Tibial nerve (tissue), 3 donors: ENCODE measurements around the gene TRAP1.

Experiments used
- POLR2A ChIP-seq, 2 donors: fragments of 450-650 bp; IDR thresholded peaks; one replicate each; pipeline ENCODE4 v1.6.1; 2017; ENCODE audit warnings: antibody characterized with exemption in 2 of 2, mild to moderate bottlenecking in 2 of 2, moderate library complexity in 2 of 2
- TF ChIP-seq, protein P1 (sequence below), 5 experiments: fragments of 200-600 bp in 3 of 5; fragments of 450-650 bp in 2 of 5; sonication (generic) in 3 of 5; IDR thresholded peaks; one replicate each; pipeline ENCODE4 v1.5.1; 2016 to 2019; ENCODE audit warnings: antibody characterized with exemption in 5 of 5, mild to moderate bottlenecking in 3 of 5, moderate library complexity in 2 of 5

DNA sequence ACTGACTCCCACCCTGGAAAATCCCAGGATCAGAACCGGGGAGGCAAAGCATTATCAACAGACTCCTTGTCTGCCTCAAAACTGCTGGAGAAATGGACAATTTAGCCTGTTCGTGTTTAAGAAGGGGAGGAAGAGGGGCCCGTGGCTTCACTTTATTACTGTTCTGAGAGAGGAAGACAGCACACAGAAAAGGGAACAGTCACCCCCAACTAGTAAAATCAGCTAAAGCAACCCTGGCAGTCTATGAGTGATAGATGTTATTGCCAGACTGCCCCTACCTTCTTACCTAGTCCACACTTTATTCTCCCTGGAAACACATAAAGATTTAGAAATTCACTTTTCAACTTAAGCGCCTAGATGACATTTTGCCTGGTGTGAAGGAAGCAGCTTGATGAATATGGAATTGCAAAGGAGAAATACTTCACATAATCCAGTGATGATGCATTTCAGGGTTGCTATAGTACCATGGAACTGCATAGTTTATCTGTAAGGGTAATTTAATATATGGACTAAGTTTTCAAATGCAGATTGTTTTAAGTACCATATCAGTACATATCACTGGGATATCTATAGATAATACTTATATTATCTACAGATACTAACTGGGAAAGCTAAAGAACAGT, 36.9 kb upstream of the TRAP1 start:
- TF ChIP-seq, protein P1, sequence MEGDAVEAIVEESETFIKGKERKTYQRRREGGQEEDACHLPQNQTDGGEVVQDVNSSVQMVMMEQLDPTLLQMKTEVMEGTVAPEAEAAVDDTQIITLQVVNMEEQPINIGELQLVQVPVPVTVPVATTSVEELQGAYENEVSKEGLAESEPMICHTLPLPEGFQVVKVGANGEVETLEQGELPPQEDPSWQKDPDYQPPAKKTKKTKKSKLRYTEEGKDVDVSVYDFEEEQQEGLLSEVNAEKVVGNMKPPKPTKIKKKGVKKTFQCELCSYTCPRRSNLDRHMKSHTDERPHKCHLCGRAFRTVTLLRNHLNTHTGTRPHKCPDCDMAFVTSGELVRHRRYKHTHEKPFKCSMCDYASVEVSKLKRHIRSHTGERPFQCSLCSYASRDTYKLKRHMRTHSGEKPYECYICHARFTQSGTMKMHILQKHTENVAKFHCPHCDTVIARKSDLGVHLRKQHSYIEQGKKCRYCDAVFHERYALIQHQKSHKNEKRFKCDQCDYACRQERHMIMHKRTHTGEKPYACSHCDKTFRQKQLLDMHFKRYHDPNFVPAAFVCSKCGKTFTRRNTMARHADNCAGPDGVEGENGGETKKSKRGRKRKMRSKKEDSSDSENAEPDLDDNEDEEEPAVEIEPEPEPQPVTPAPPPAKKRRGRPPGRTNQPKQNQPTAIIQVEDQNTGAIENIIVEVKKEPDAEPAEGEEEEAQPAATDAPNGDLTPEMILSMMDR (IDR thresholded peaks at IDR 0.05): no peak
- TF ChIP-seq POLR2A (IDR thresholded peaks at IDR 0.05): no peak
